ENCODE measurements around the gene STXBP4.

STXBP4 gene

DNA sequence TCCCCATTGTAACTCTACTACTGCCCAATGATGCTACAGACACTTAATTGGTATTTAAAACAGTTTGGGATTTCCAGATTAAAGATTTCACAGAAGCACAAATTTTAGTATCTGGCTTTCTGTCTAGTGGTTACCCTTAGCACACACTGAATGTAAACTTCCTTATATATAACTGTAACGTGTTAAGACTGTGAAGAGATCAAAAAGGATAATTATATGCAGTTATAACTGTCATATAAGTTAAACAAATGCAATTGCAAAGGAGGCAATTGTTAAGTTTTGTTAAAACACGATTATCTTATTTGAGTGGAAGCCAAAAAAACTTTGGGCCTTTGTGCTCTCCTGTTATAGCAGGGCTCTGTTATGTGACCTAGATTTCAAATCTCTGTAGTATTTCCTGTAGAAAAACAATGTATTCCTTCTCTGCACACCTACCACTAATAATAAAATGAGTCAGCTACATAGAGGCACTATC is 147.9 kb downstream of the STXBP4 start:
- Histone ChIP-seq H3K4me1 (ENCODE audit: control insufficient read depth in 2 of 2, insufficient read depth in 1 of 2, low read depth in 1 of 2, low read length in 2 of 2) (no peaks in the 10 kb centered on the region), H3K9ac (ENCODE audit: low read depth, low read length, poor library complexity) (no peak overlapping the region), H3K4me2 (ENCODE audit: insufficient read depth, low read length, poor library complexity, severe bottlenecking) (no peak overlapping the region), H3K23ac (ENCODE audit: low read depth, low read length, poor library complexity) (no peak overlapping the region), H3K14ac (ENCODE audit: low read length) (no peak overlapping the region), H3K27me3 (ENCODE audit: control insufficient read depth in 3 of 3, insufficient read depth in 3 of 3, low read depth in 1 of 3, low read length in 3 of 3) (no peaks in the 10 kb centered on the region), H3K18ac (ENCODE audit: low read length) (no peak overlapping the region), H3K36me3 (replicated peaks in 1 of 2; ENCODE audit: control insufficient read depth in 2 of 2, insufficient read depth in 2 of 2, low read length in 2 of 2) (no peaks in the 10 kb centered on the region), H2AFZ (ENCODE audit: low read length) (no peak overlapping the region), H4K91ac (ENCODE audit: low read depth, low read length, poor library complexity) (no peak overlapping the region), H3K27ac (replicated peaks; ENCODE audit: low read length) (no peak overlapping the region), H2BK12ac (ENCODE audit: low read length) (no peak overlapping the region), H3K9me3 (replicated peaks in 1 of 2; ENCODE audit: control insufficient read depth in 2 of 2, insufficient read depth in 1 of 2, low read depth in 1 of 2, low read length in 2 of 2) (no peaks in the 10 kb centered on the region), H2BK120ac (ENCODE audit: low read depth, low read length) (no peak overlapping the region), H3K4ac (ENCODE audit: low read length) (no peak overlapping the region), H2BK5ac (ENCODE audit: low read length) (no peak overlapping the region), H4K8ac (ENCODE audit: low read depth, low read length) (no peak overlapping the region), H2AK5ac (ENCODE audit: low read depth, low read length) (no peak overlapping the region), H2BK15ac (ENCODE audit: low read length) (no peak overlapping the region), H3K4me3 (ENCODE audit: low read length in 2 of 2) (no peak overlapping the region), H3K79me1 (ENCODE audit: low read depth, low read length) (no peaks in the 10 kb centered on the region)
- no CpG with 5 or more reads among the region's 2 CpGs for WGBS, 2 donors (ENCODE audit: extremely low coverage in 2 of 2, insufficient read length in 2 of 2, insufficient replicate concordance in 1 of 2)
- DNase-seq (ENCODE audit: low spot score) = no peak

DNA sequence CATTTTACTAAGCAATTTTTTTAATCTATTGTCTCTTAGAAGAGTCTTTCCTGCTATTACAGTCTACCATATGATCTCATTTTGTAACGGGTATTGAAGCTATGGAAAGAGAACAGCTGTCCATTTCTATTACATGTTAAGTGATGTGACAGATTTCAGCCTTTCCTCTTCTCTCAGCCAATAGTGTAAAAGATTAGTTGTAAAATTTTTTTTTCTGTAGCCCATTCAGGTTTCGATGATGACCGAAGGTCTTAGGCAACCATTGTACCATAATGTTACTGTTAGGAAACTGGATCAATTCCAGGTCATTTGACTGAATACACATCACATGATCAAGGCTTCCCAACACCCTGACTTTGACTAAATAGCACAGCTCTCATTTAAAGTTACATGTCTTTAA is 148.6 kb downstream of the STXBP4 start:
- H3K4me1 ChIP-seq (ENCODE audit: control insufficient read depth in 2 of 2, insufficient read depth in 1 of 2, low read depth in 1 of 2, low read length in 2 of 2) = no peaks in the 10 kb centered on the region
- H3K23ac ChIP-seq (ENCODE audit: low read depth, low read length, poor library complexity) = no peak overlapping the region
- H3K79me1 ChIP-seq (ENCODE audit: low read depth, low read length) = no peaks in the 10 kb centered on the region
- H3K9me3 ChIP-seq (replicated peaks in 1 of 2; ENCODE audit: control insufficient read depth in 2 of 2, insufficient read depth in 1 of 2, low read depth in 1 of 2, low read length in 2 of 2) = no peaks in the 10 kb centered on the region
- no peak overlapping the region for H2BK12ac ChIP-seq (ENCODE audit: low read length)
- H3K18ac ChIP-seq (ENCODE audit: low read length) = no peak overlapping the region
- no peak overlapping the region for H2AFZ ChIP-seq (ENCODE audit: low read length)
- DNase-seq (ENCODE audit: low spot score) = no peak
- H3K27ac ChIP-seq (replicated peaks; ENCODE audit: low read length) = no peak overlapping the region
- no peak overlapping the region for H3K4ac ChIP-seq (ENCODE audit: low read length)
- no peaks in the 10 kb centered on the region for H3K27me3 ChIP-seq (ENCODE audit: control insufficient read depth in 3 of 3, insufficient read depth in 3 of 3, low read depth in 1 of 3, low read length in 3 of 3)
- WGBS, 2 donors (ENCODE audit: extremely low coverage in 2 of 2, insufficient read length in 2 of 2, insufficient replicate concordance in 1 of 2) = no CpG with 5 or more reads among the region's 3 CpGs
- no peak overlapping the region for H3K14ac ChIP-seq (ENCODE audit: low read length)
- no peak overlapping the region for H3K9ac ChIP-seq (ENCODE audit: low read depth, low read length, poor library complexity)
- H2AK5ac ChIP-seq (ENCODE audit: low read depth, low read length) = no peak overlapping the region
- H3K4me3 ChIP-seq (ENCODE audit: low read length in 2 of 2) = no peak overlapping the region
- H2BK5ac ChIP-seq (ENCODE audit: low read length) = no peak overlapping the region
- H2BK15ac ChIP-seq (ENCODE audit: low read length) = no peak overlapping the region
- no peak overlapping the region for H4K8ac ChIP-seq (ENCODE audit: low read depth, low read length)
- H3K36me3 ChIP-seq (replicated peaks in 1 of 2; ENCODE audit: control insufficient read depth in 2 of 2, insufficient read depth in 2 of 2, low read length in 2 of 2) = no peaks in the 10 kb centered on the region
- H4K91ac ChIP-seq (ENCODE audit: low read depth, low read length, poor library complexity) = no peak overlapping the region
- H2BK120ac ChIP-seq (ENCODE audit: low read depth, low read length) = no peak overlapping the region
- H3K4me2 ChIP-seq (ENCODE audit: insufficient read depth, low read length, poor library complexity, severe bottlenecking) = no peak overlapping the region

DNA sequence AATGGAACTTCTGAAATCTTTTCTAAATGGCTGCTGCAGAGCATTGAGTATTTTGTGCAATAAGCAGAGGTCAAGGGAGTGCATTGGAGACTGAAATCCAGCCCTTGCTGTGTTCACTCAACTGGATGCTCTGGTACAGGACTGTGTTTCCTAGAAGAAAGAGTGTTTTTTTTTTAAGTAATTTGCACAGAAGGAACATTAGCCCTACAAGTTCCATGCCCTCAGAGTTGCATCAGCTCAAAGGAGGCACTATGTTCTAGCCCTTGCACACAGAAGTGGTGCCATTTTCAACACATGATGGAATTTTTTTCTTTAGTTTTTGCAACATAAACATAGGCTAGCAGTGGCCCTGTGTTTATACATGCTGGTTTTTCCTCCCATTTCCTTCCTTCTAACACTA is 152.1 kb downstream of the STXBP4 start:
- H2AK5ac ChIP-seq (ENCODE audit: low read depth, low read length) = no peak overlapping the region
- H3K27ac ChIP-seq (replicated peaks; ENCODE audit: low read length) = no peak overlapping the region
- no peaks in the 10 kb centered on the region for H3K79me1 ChIP-seq (ENCODE audit: low read depth, low read length)
- H2BK120ac ChIP-seq (ENCODE audit: low read depth, low read length) = no peak overlapping the region
- H3K14ac ChIP-seq (ENCODE audit: low read length) = no peak overlapping the region
- no peaks in the 10 kb centered on the region for H3K36me3 ChIP-seq (replicated peaks in 1 of 2; ENCODE audit: control insufficient read depth in 2 of 2, insufficient read depth in 2 of 2, low read length in 2 of 2)
- H2BK5ac ChIP-seq (ENCODE audit: low read length) = no peak overlapping the region
- no peak overlapping the region for H2BK12ac ChIP-seq (ENCODE audit: low read length)
- no peaks in the 10 kb centered on the region for H3K27me3 ChIP-seq (ENCODE audit: control insufficient read depth in 3 of 3, insufficient read depth in 3 of 3, low read depth in 1 of 3, low read length in 3 of 3)
- H3K23ac ChIP-seq (ENCODE audit: low read depth, low read length, poor library complexity) = no peak overlapping the region
- H3K18ac ChIP-seq (ENCODE audit: low read length) = no peak overlapping the region
- no peaks in the 10 kb centered on the region for H3K4me1 ChIP-seq (ENCODE audit: control insufficient read depth in 2 of 2, insufficient read depth in 1 of 2, low read depth in 1 of 2, low read length in 2 of 2)
- no peak overlapping the region for H4K91ac ChIP-seq (ENCODE audit: low read depth, low read length, poor library complexity)
- H2AFZ ChIP-seq (ENCODE audit: low read length) = no peak overlapping the region
- no peak overlapping the region for H3K4me2 ChIP-seq (ENCODE audit: insufficient read depth, low read length, poor library complexity, severe bottlenecking)
- H4K8ac ChIP-seq (ENCODE audit: low read depth, low read length) = no peak overlapping the region
- no peak overlapping the region for H3K4ac ChIP-seq (ENCODE audit: low read length)
- H3K9ac ChIP-seq (ENCODE audit: low read depth, low read length, poor library complexity) = no peak overlapping the region
- no peak for DNase-seq (ENCODE audit: low spot score)
- no peak overlapping the region for H3K4me3 ChIP-seq (ENCODE audit: low read length in 2 of 2)
- H2BK15ac ChIP-seq (ENCODE audit: low read length) = no peak overlapping the region
- no peaks in the 10 kb centered on the region for H3K9me3 ChIP-seq (replicated peaks in 1 of 2; ENCODE audit: control insufficient read depth in 2 of 2, insufficient read depth in 1 of 2, low read depth in 1 of 2, low read length in 2 of 2)

DNA sequence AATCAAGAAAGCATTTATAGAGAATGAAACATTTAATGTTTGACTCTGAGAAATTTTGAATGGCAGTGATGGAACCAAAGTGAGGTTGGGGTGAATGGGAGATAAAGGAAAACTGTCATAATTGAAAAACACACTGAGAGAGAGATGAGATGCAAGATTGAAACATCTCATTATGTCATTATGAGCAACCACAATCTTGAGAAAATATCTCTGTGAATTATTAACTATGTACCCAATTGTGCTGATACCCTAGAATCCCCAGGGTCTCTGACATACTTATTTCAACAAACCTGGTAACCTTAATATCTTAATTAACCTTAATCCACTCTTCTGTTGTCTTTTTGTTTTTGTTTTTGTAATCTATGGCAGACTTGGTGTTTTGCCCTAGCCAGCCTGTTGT is 152.7 kb downstream of the STXBP4 start:
- H2AK5ac ChIP-seq (ENCODE audit: low read depth, low read length) = no peak overlapping the region
- no peak overlapping the region for H3K4me2 ChIP-seq (ENCODE audit: insufficient read depth, low read length, poor library complexity, severe bottlenecking)
- no peak overlapping the region for H2BK5ac ChIP-seq (ENCODE audit: low read length)
- no peak overlapping the region for H4K8ac ChIP-seq (ENCODE audit: low read depth, low read length)
- H3K9me3 ChIP-seq (replicated peaks in 1 of 2; ENCODE audit: control insufficient read depth in 2 of 2, insufficient read depth in 1 of 2, low read depth in 1 of 2, low read length in 2 of 2) = no peaks in the 10 kb centered on the region
- H3K27me3 ChIP-seq (ENCODE audit: control insufficient read depth in 3 of 3, insufficient read depth in 3 of 3, low read depth in 1 of 3, low read length in 3 of 3) = no peaks in the 10 kb centered on the region
- no peak overlapping the region for H4K91ac ChIP-seq (ENCODE audit: low read depth, low read length, poor library complexity)
- H2BK15ac ChIP-seq (ENCODE audit: low read length) = no peak overlapping the region
- H3K9ac ChIP-seq (ENCODE audit: low read depth, low read length, poor library complexity) = no peak overlapping the region
- no peaks in the 10 kb centered on the region for H3K79me1 ChIP-seq (ENCODE audit: low read depth, low read length)
- H3K27ac ChIP-seq (replicated peaks; ENCODE audit: low read length) = no peak overlapping the region
- H2BK120ac ChIP-seq (ENCODE audit: low read depth, low read length) = no peak overlapping the region
- no peak overlapping the region for H3K4ac ChIP-seq (ENCODE audit: low read length)
- H2AFZ ChIP-seq (ENCODE audit: low read length) = no peak overlapping the region
- no peak for DNase-seq (ENCODE audit: low spot score)
- no peaks in the 10 kb centered on the region for H3K4me1 ChIP-seq (ENCODE audit: control insufficient read depth in 2 of 2, insufficient read depth in 1 of 2, low read depth in 1 of 2, low read length in 2 of 2)
- H2BK12ac ChIP-seq (ENCODE audit: low read length) = no peak overlapping the region
- H3K36me3 ChIP-seq (replicated peaks in 1 of 2; ENCODE audit: control insufficient read depth in 2 of 2, insufficient read depth in 2 of 2, low read length in 2 of 2) = no peaks in the 10 kb centered on the region
- no peak overlapping the region for H3K18ac ChIP-seq (ENCODE audit: low read length)
- H3K14ac ChIP-seq (ENCODE audit: low read length) = no peak overlapping the region
- H3K4me3 ChIP-seq (ENCODE audit: low read length in 2 of 2) = no peak overlapping the region
- no peak overlapping the region for H3K23ac ChIP-seq (ENCODE audit: low read depth, low read length, poor library complexity)

Data from neuronal stem cell (in vitro differentiated cells).